Suprapubic skin (tissue), 4 donors: ENCODE measurements around the gene UBE2Z.

ENCODE experiments used
- EP300 ChIP-seq: sonication (generic); formaldehyde crosslinking; IDR thresholded peaks from one replicate; pipeline ENCODE4 v1.6.1; 2017; ENCODE audit warnings: antibody characterized with exemption
- POLR2A ChIP-seq, 2 donors: fragments of 450-650 bp; IDR thresholded peaks; one replicate each; pipeline ENCODE4 v1.6.1; 2017; ENCODE audit warnings: antibody characterized with exemption in 2 of 2, mild to moderate bottlenecking in 2 of 2, moderate library complexity in 2 of 2
- POLR2AphosphoS5 ChIP-seq, 3 donors: sonication (generic); formaldehyde crosslinking; IDR thresholded peaks; one replicate each; pipeline ENCODE4 v1.6.1; 2017; ENCODE audit warnings: antibody characterized with exemption in 3 of 3
- TF ChIP-seq, protein P1 (sequence below), 2 donors: fragments of 200-600 bp in 1 of 2; fragments of 450-650 bp in 1 of 2; sonication (generic) in 1 of 2; IDR thresholded peaks; one replicate each; pipeline ENCODE4 v1.5.1; 2016 to 2019; ENCODE audit warnings: antibody characterized with exemption in 2 of 2, mild to moderate bottlenecking in 1 of 2, moderate library complexity in 1 of 2

GRCh38 chr17:48928876-48929811, 20.9 kb downstream of the UBE2Z start:
- TF ChIP-seq, protein P1, sequence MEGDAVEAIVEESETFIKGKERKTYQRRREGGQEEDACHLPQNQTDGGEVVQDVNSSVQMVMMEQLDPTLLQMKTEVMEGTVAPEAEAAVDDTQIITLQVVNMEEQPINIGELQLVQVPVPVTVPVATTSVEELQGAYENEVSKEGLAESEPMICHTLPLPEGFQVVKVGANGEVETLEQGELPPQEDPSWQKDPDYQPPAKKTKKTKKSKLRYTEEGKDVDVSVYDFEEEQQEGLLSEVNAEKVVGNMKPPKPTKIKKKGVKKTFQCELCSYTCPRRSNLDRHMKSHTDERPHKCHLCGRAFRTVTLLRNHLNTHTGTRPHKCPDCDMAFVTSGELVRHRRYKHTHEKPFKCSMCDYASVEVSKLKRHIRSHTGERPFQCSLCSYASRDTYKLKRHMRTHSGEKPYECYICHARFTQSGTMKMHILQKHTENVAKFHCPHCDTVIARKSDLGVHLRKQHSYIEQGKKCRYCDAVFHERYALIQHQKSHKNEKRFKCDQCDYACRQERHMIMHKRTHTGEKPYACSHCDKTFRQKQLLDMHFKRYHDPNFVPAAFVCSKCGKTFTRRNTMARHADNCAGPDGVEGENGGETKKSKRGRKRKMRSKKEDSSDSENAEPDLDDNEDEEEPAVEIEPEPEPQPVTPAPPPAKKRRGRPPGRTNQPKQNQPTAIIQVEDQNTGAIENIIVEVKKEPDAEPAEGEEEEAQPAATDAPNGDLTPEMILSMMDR (IDR thresholded peaks at IDR 0.05): no peak
- no peak for TF ChIP-seq EP300
- TF ChIP-seq POLR2AphosphoS5 (IDR thresholded peaks at IDR 0.05): no peak
- no peak for TF ChIP-seq POLR2A (IDR thresholded peaks at IDR 0.05)
